Measurements from ENCODE around the gene PPP3CA. TPM values are rescaled to one million over a fixed set of nuclear protein-coding genes. Genes with fewer than 3 reads are reported as not detected.

Gene PPP3CA
- total RNA-seq, 1 experiment from 2014 or later: 31.0 TPM

GRCh38 chr4:101208171-101208570, 139.2 kb downstream of the PPP3CA start:
- Histone ChIP-seq H3K36me3 (ENCODE audit: control insufficient read depth, insufficient read depth, low read length) (no peaks in the 10 kb centered on the region), H3K9me3 (ENCODE audit: control insufficient read depth, insufficient read depth, low read depth, low read length) (no peaks in the 10 kb centered on the region), H3K27ac (ENCODE audit: low read length) (no peak overlapping the region), H3K27me3 (ENCODE audit: control insufficient read depth, insufficient read depth, low read length) (no peaks in the 10 kb centered on the region), H3K4me3 (ENCODE audit: low read depth in 2 of 2, low read length in 2 of 2) (no peak overlapping the region), H3K4me1 (ENCODE audit: control insufficient read depth, insufficient read depth, low read length) (peaks cover 3% of the 10 kb centered on the region; the same call in 1 of the 2 replicates)
- TF ChIP-seq REST (IDR thresholded peaks at IDR 0.05; ENCODE audit: insufficient read depth in 1 of 2, low read depth in 2 of 2, low read length in 1 of 2) (no peak), SIN3A (IDR thresholded peaks at IDR 0.05; ENCODE audit: borderline replicate concordance, insufficient read depth, low read depth, low read length) (no peak), POLR2AphosphoS5 (IDR thresholded peaks at IDR 0.05; ENCODE audit: low read depth, low read length) (no peak), TCF7L2 (IDR thresholded peaks at IDR 0.05; ENCODE audit: low read depth, low read length) (no peak)
- TF ChIP-seq, protein P1, sequence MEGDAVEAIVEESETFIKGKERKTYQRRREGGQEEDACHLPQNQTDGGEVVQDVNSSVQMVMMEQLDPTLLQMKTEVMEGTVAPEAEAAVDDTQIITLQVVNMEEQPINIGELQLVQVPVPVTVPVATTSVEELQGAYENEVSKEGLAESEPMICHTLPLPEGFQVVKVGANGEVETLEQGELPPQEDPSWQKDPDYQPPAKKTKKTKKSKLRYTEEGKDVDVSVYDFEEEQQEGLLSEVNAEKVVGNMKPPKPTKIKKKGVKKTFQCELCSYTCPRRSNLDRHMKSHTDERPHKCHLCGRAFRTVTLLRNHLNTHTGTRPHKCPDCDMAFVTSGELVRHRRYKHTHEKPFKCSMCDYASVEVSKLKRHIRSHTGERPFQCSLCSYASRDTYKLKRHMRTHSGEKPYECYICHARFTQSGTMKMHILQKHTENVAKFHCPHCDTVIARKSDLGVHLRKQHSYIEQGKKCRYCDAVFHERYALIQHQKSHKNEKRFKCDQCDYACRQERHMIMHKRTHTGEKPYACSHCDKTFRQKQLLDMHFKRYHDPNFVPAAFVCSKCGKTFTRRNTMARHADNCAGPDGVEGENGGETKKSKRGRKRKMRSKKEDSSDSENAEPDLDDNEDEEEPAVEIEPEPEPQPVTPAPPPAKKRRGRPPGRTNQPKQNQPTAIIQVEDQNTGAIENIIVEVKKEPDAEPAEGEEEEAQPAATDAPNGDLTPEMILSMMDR (IDR thresholded peaks at IDR 0.05): no peak
- no peak for DNase-seq (ENCODE audit: low read depth, low spot score)
- intact Hi-C loops (cut with micrococcal nuclease; ENCODE audit: unreplicated experiment) (no loop called here), in situ Hi-C loops (cut with HindIII; ENCODE audit: low pct_unique_long_range_greater_than_20kb, low sequenced_read_pairs) (no loop called here)
- ChIA-PET CTCF (no interaction called here), POLR2A (no interaction called here)
- no peak for ATAC-seq
- no TSS peak for BruUV-seq (replicated peaks)

GRCh38 chr4:101205916-101206315, 141.4 kb downstream of the PPP3CA start:
- ChIA-PET POLR2A (no interaction called here), CTCF (no interaction called here)
- H3K9me3 ChIP-seq (ENCODE audit: control insufficient read depth, insufficient read depth, low read depth, low read length): no peaks in the 10 kb centered on the region
- H3K36me3 ChIP-seq (ENCODE audit: control insufficient read depth, insufficient read depth, low read length): no peaks in the 10 kb centered on the region
- intact Hi-C loops (cut with micrococcal nuclease; ENCODE audit: unreplicated experiment) (no loop called here), in situ Hi-C loops (cut with HindIII; ENCODE audit: low pct_unique_long_range_greater_than_20kb, low sequenced_read_pairs) (no loop called here)
- BruUV-seq (replicated peaks): no TSS peak
- no peaks in the 10 kb centered on the region; the same call in 1 of the 2 replicates for H3K4me1 ChIP-seq (ENCODE audit: control insufficient read depth, insufficient read depth, low read length)
- H3K4me3 ChIP-seq (ENCODE audit: low read depth in 2 of 2, low read length in 2 of 2): no peak overlapping the region
- DNase-seq (ENCODE audit: low read depth, low spot score) (no peak), ATAC-seq (no peak)
- H3K27ac ChIP-seq (ENCODE audit: low read length): no peak overlapping the region
- H3K27me3 ChIP-seq (ENCODE audit: control insufficient read depth, insufficient read depth, low read length): no peaks in the 10 kb centered on the region
- TF ChIP-seq REST (IDR thresholded peaks at IDR 0.05; ENCODE audit: insufficient read depth in 1 of 2, low read depth in 2 of 2, low read length in 1 of 2) (no peak), TCF7L2 (IDR thresholded peaks at IDR 0.05; ENCODE audit: low read depth, low read length) (no peak), POLR2AphosphoS5 (IDR thresholded peaks at IDR 0.05; ENCODE audit: low read depth, low read length) (no peak), SIN3A (IDR thresholded peaks at IDR 0.05; ENCODE audit: borderline replicate concordance, insufficient read depth, low read depth, low read length) (no peak)
- TF ChIP-seq, protein P1 (IDR thresholded peaks at IDR 0.05): no peak
